AG04449 (cell line): ENCODE measurements around the gene CTSW.

Experiments used
- CTCF ChIA-PET: fragments of 350-600 bp; formaldehyde crosslinking; extraction: SDS; loops from one replicate; lab custom pipeline; 2021; ENCODE audit warnings: antibody characterized with exemption; lab: Yijun Ruan, JAX
- POLR2A ChIA-PET: fragments of 400-600, 350-600 bp; formaldehyde crosslinking; extraction: SDS; loops from one replicate; lab custom pipeline; 2020; ENCODE audit warnings: antibody characterized with exemption, inconsistent platforms; lab: Yijun Ruan, JAX
- DNase-seq: peaks from one replicate; pipeline ENCODE4 v3.0.0-alpha.2; 2010; ENCODE audit warnings: low read depth, low spot score
- H3K4me3 ChIP-seq: 2 replicates; pipeline ENCODE4 v1.5.1; 2011; ENCODE audit warnings: low read depth, mild to moderate bottlenecking, control low read depth, low read length
- CTCF ChIP-seq: IDR thresholded peaks from one replicate; pipeline ENCODE4 v1.5.1; 2011; ENCODE audit warnings: mild to moderate bottlenecking, moderate library complexity, low read length, control low read depth, inconsistent platforms; ENCODE audit not compliant: insufficient read depth; ENCODE audit errors: missing control alignments

The CTSW gene

GRCh38 chr11:65872586-65873317 is 6.9 kb upstream of the CTSW start, which contains the start of gene EFEMP2:
EFEMP2 (minus strand) TSS chr11:65872800; CDS start chr11:65872354, 446 bp downstream.
- ChIA-PET POLR2A (interaction anchor here (0.9 to 6.8 kb wide), 11 partner anchors 9 to 130 kb away, joined by 3 to 103 read pairs (median 4); partner anchors contain the start of genes BANF1, CFL1, FIBP and MUS81), CTCF (interaction anchor here (1.3 to 33.3 kb wide), 6 partner anchors 12 to 167 kb away, joined by 3 to 1090 read pairs (median 90); partner anchors contain the start of genes CCDC85B, FIBP, KAT5 and MUS81)
- no peak for DNase-seq
- H3K4me3 ChIP-seq, result peak within 1 kb of the TSS; percentile 80
- TF ChIP-seq CTCF, result no peak

- DNase-seq, result no peak
- no peak for TF ChIP-seq CTCF
- POLR2A ChIA-PET, result interaction anchor here (1.0 to 2.1 kb wide), 8 partner anchors 9 to 129 kb away, joined by 3 to 12 read pairs (median 4); partner anchors contain the start of genes BANF1, CFL1, FIBP and MUS81
- H3K4me3 ChIP-seq, result peak overlapping the region; percentile 80
- CTCF ChIA-PET, result interaction anchor here (1.0 to 33.3 kb wide), 7 partner anchors 12 to 195 kb away, joined by 3 to 1090 read pairs (median 5); partner anchors contain the start of genes CCDC85B, FIBP, MUS81 and SART1
These were observed 6.1 kb upstream of the CTSW start for GRCh38 chr11:65873318-65874156.

GRCh38 chr11:65880027-65880426 is 390 bp downstream of the CTSW start:
- ChIA-PET CTCF (interaction anchor here (1.5 to 33.3 kb wide), 4 partner anchors 6 to 99 kb away, joined by 3 to 1090 read pairs (median 190); partner anchors contain the start of genes CCDC85B, FIBP, MUS81 and SART1), POLR2A (interaction anchor here (0.7 kb wide), 1 partner anchor 47 kb away, joined by 3 read pairs; no protein-coding TSS in a partner anchor)
- TF ChIP-seq CTCF, result no peak
- H3K4me3 ChIP-seq, result no peak overlapping the region
- DNase-seq, result no peak

GRCh38 chr11:65880844-65881421 is 1.3 kb downstream of the CTSW start:
- no peak for TF ChIP-seq CTCF
- DNase-seq, result no peak
- H3K4me3 ChIP-seq, result no peak overlapping the region
- ChIA-PET POLR2A (interaction anchor here (0.7 to 1.8 kb wide), 3 partner anchors 9 to 48 kb away, joined by 3 to 7 read pairs (median 3); partner anchors contain the start of gene EFEMP2), CTCF (interaction anchor here (0.6 to 33.3 kb wide), 6 partner anchors 5 to 165 kb away, joined by 3 to 1090 read pairs (median 190); partner anchors contain the start of genes CCDC85B, CTSW, EFEMP2 and FIBP)

GRCh38 chr11:65882120-65883057 is 2.8 kb downstream of the CTSW start:
- ChIA-PET CTCF (interaction anchor here (0.9 to 33.3 kb wide), 6 partner anchors 9 to 186 kb away, joined by 3 to 1090 read pairs (median 11); partner anchors contain the start of genes CCDC85B, CTSW, EFEMP2 and MUS81), POLR2A (interaction anchor here (1.8 kb wide), 1 partner anchor 11 kb away, joined by 7 read pairs; the partner anchor contains the start of gene EFEMP2)
- no peak for TF ChIP-seq CTCF
- DNase-seq, result no peak
- no peak overlapping the region for H3K4me3 ChIP-seq
